GM18517 (cell line): ENCODE data around the gene RD3L.
A peak's percentile ranks its signal among the peaks of the same experiment; 100 is the strongest.
"Not testable (repeated sequence)": the region's sequence is repeated elsewhere in the genome, so short reads cannot be mapped to it uniquely, and the experiment has no call there.

Source experiments
- ATAC-seq: cut with Tn5 transposase; IDR thresholded peaks from one replicate; pipeline ENCODE4 v1.9.1; 2021; ENCODE audit warnings: mild to moderate bottlenecking, moderate library complexity; ENCODE audit not compliant: unreplicated experiment

RD3L gene

DNA sequence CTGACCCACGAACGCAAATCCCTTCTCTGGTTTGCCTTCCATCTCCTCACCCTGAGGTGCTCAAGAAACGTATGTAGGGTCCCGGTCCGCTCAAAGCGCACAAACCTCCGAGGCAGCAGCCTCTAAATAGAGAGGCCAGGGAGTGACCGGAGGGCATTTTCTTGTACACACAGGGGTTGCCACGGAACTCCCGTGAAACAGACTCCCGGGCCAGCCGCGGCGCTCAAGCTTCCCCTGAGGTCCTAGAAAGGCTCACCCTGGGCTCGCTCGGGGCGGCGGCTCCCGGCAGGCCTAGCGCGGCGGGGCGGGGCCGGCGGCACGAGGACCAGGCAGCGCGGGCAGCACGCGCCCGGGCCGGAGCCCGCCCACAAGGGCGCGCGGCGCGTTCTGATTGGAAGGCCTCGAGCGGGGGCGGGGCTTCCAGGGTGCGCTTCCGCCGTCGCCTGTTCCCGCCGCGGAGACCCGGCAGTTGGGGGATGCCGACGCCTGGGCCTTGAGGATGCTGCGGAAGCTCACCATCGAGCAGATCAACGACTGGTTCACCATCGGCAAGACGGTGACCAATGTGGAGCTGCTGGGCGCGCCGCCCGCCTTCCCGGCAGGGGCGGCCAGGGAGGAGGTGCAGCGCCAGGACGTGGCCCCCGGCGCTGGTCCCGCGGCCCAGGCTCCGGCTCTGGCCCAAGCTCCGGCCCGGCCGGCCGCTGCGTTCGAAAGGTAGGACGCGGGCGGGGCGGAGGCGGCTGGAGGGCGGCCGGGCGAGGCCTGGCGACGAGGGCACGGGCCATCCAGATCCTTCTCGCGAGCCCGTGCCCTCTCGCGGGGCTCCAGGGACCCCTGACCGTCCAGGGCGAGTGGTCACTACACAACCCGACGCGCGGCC is 14.1 kb downstream of the RD3L start, which contains the start of gene TDRD9:
TSS of gene TDRD9 (plus strand) at position 446 of the 880 bp plus-strand sequence. CDS start at position 500, 54 bp downstream.
- ATAC-seq: no peak

DNA sequence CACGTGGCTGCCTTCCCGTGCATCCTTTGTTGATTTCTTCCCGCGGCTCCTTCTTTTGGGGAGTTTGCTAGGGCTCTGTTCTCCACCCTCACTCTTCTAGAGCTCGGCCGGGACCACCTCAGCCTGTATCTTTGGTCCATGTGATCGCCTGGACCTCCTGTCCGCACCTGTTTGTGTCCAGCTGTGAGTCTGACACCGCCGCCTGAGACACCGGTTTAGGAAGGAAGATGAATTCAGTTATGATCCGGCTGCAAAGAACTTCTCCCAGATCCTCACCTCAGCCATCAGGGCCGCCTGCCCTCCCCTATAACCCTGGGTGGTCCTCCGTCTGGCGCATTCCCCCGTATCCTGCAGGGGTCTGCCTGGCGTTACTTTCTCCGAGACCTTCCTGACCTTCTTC is 14.8 kb downstream of the RD3L start:
- no peak for ATAC-seq

DNA sequence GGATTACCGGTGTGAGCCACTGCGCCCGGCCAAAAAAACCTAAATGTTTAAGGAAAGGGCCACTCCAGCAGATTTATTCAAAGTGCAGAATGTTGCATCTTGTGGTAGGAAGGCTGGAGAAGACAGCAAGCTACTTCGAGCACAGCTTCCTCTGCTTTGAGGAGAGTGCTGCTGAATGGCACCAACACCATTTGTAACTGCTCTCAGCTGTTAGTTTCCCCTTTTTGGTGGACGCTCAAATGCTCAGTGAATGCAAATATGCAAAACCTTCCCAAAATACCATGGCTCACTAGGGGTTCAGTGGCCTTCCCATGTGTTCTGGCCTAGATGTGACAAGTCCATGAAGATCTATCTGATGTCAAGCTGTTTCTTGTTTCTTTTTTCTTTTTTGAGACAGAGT is 17.0 kb downstream of the RD3L start:
- no peak for ATAC-seq

DNA sequence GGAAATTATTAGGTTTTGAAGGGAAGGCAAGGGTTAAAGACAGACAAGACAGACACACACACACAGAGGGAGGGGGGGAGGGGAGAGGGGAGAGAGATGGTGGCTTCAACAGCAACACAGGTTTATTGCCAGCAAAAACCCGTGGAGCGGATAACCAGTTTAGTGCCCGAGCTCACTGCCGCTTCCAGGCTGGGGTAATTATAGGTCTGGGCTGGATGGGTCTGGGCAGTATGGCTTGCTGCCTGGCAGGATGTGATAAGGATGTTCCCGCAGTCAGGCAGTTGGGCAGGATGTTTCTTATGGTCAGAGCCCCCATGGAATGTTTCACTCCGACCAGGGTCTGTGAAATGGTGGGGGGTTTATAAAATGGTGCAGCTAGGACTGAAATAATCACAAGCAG is 18.5 kb downstream of the RD3L start:
- no peak for ATAC-seq

DNA sequence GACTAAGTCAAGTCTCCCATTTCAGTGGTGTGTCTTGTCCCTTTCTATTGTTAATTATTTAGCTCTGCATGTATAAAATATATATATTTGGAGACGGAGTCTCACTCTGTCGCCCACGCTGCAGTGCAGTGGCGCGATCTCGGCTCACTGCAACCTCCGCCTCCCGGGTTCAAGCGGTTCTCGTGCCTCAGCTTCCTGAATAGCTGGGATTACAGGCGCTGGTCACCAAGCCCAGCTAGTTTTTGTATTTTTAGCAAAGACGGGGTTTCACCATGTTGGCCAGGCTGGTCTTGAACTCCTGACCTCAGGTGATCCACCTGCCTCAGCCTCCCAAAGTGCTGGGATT is 20.5 kb downstream of the RD3L start:
- ATAC-seq: not testable (repeated sequence)

DNA sequence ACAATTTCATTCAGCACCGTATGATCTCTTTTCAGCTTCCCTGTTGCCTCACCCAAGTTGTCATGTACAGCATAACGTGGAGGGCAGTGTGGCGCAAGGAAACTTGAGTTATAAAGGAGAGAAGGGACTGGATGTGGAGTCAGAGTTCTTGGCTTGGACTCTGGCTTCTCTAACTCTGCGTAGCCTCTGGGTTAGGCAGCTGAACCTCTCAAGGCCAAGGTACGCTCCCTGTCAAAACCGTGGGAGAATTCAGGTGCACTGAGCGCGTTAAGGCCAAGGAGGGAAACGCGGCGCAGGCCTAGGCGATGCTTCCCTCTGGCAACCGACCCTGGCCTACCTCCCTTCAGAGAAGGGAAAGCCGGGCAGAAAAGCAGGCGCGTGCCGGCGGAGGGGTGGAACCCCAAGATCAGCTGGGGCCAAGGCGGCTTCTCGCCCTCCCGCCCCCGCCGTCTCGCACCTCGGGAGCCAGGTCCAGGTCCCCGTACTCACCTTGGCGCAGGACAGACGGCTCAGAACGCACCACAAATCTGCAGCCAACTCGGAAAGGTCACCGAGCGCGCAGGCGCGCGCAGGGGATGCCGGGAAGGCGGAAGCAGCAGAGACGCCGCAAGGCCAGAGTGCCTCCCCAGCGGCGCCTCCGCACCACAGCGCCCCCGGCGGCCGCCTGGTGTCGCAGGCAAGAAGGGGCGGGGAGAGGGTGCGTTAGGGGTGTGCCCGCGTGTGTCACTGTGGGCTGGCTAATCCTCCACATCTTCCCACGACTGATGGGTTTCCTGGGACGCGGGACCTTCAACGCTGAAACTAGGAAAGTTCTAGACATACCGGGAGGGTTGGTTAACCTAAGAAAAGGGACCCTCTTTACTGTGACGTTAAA is 21.1 kb downstream of the RD3L start:
- ATAC-seq: peak; percentile 79

DNA sequence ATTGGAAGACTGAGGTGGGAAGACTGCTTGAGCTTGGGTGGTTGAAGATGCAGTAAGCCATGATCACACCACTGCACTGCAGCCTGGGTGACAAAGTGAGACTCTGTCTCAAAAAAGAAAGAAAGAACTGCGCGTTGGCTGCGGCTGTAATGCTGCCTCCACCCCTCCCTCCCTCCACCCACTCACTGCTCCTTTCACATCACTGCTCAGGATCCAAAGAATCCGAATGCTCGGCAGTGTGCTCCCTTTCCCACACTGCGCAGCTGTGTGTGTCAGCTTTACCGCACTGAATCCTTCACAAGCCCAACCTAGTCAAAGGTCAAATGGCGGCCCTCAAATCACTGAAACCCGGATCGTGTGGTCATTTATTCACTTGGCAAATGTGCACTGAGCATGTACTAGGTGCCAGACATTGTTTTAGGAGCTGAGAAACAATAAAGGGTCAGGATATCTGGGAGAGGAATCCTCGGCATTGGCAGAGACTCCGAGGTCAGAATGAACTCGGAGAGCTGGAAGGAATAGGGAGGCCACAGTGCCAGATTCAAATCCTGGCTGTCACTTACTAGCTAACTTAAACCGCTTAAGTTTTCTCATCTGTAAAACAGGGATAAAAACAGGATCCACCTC is 25.6 kb downstream of the RD3L start:
- no peak for ATAC-seq

DNA sequence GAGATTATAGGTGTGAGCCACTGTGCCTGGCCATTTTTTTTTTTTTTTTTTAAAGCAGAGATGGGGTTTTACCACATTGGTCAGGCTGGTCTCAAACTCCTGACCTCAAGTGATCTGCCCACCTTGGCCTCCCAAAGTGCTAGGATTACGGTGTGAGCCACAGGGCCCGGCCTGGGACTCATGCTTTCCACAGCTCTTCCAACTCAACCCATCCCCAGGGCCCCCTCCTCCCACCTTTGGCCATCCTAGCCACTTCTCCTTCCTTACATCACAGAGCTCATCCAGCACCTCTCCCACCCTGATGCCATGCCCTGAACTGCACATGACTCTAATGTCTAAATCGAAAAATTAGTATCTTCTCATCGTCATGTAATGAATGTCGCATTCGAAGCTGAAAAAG is 26.7 kb downstream of the RD3L start:
- ATAC-seq: no peak

DNA sequence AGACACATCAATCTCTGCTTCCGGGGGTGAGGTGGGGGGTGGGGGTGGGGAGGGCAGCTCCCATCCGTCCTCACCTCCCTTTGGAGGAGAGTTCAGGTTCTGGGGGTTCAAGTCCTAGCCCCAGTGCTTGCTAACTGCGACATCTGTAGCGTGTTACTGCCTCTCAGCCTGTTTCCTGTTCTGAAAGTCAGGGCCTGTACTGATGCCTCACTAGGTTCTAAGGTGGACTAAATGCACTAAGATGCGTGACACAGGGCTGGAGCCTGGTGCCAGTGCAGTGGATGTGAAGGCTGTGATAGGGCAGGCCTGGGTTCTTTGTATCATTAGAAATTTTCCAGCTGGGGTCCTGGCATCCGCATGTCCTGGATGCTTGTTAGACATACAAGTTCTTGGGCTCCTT is 31.3 kb downstream of the RD3L start:
- no peak for ATAC-seq

DNA sequence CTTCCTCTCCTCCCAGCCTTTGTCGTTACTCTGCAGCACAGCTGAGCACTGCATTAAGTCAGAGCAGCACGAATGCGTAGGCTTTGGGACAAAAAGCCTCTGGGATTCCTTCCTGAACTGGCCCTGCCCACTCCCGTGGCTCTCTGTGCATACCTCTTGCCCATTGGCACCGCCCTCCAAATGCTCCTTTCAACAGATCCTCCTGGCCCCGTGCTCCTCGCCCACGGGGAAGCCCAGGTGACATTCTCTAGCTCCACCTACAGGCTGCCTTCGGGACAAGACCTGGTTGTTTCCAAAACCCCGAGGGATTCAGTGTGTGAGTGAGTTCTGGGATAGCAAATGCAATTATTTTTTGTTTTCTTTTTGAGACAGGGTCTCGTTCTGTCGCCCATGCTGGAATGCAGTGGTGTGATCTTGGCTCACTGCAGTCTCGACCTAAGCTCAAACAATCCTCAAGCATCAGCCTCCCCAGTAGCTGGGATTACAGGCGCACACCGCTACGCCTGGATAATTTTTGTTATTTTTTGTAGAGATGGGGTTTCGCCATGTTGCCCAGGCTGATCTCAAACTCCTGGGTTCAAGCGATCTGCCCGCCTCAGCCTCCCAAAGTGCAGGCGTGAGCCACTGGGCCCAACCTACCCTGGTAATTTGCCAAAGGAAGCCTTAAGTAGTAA is 31.9 kb downstream of the RD3L start:
- ATAC-seq: no peak

DNA sequence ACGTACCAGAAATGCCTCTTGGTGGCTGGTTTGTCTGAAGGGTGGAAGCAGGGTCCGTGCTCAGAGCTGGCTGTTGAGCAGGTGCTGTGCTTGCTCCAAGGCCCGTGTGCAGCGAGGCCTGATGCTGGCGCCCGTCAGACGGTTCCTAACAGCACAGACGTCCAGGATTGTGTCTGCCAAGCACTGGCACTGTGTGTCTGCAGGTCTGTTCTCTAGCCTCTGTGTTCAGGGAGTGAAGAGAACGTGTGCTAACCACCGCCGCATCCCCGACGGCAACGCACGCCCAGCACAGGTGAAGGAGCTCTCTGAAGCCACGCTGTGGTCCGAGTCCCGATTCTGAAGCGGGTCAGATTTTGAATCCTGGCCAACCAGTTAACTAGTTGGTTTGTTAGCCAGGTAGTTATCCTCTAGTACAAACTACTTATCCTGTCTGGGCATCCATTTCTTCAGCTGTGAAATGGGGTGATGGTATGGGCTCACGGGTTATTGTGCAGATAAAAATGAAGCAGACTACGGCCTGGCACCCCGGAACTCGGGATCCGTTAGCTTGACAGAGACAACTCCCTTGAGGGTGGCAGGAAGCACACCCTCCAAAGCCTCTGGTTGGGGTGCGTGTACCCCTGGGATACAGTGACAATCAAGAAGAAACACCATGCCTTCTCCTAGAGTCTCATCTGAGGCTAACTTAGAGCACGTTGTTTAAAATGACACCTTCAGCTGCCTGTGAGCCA is 32.6 kb downstream of the RD3L start:
- no peak for ATAC-seq

DNA sequence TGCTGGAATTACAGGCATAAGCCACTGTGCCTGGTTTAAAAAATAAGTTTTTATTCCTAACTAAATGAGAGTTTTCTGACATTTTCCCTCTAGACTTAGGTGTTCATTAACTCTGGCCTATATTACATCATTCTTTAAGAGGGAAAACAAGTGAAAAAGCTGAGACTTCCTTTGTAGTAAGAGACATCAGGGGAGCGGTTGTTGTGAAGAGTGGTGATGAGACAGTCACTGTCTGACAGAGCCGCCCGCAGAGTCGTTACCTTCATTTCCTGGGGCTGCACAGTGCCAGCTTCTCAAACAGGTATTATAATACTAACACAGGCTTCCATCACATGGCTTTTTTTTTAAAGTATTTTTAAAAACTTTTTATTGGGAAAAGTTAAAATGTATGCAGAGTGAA is 33.7 kb downstream of the RD3L start:
- no peak for ATAC-seq

DNA sequence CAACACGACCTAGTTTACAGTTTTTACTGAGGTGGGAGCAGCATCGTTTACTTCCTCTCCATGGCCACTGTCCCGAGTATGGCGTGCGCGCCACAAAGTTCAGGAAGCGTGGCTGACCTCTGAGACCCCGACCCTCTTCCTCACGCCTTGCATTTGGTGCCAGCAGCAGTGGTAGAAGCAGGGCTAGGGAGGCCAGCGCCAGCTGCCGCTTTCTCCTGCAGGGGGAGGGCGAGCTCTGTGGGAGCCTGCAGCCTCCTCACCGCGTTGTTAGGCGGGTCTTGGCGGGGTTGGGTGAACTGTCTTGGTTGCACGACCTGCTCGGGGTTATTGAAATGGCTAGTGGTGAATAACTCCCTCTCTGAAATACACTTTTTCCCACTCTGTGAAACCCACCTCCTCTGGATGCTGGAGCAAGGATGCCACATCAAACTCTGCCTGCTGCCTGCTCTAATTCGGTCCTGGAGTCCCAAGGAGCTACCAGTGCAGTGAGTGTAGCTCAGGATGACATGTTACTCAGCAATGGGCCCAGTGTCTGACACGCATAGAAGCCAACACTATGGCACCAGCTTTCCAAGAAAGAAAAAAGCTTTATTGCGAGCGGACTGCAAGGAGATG is 36.4 kb downstream of the RD3L start:
- ATAC-seq: no peak

DNA sequence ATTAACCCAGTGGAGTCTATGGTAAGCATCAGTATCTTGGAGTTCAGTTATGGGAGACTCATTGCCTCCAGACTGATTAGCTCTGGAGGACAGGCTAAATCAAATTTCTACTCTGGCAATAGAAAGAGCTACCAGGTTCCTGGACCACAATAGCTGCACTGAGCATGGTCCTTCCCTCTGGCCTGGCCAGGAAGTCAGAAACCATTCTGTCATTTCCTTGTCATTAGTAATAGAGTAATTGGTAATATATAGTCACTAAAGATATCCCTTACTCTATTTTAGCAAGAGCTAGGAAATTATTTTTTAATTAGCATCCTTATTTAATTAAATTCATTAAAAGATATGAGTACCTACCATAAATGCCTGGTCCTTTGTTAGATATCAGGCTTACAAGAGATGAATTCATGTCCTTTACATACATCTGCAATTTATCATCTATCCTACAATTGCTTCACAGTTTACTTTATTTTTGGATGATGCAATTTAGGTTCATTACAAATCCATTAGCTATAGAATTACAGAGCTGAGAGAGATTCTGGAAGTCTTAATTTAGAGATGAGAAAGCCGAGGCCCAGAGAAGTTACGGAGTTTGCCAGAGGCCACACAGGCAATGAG is 37.7 kb downstream of the RD3L start:
- ATAC-seq: no peak

DNA sequence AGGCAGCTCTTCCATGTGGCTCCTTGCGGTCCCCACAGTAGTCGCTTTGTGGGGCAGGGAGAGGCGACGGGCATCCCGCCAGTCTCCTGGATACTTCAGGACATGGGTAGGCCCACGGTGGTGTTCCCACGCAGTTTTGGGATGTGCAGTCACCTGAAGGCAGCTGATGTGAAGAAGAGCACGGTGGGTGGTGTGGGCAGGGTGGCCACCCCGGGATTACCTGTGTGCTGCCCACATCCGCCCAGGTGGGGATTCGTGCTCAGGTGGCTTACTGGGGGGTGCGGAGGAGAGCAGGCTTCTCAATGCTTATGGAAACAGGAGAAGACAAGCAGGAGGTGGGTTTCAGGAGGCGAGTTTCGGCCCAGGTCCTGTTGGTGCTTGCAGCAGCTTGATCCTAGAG is 42.5 kb downstream of the RD3L start:
- no peak for ATAC-seq

DNA sequence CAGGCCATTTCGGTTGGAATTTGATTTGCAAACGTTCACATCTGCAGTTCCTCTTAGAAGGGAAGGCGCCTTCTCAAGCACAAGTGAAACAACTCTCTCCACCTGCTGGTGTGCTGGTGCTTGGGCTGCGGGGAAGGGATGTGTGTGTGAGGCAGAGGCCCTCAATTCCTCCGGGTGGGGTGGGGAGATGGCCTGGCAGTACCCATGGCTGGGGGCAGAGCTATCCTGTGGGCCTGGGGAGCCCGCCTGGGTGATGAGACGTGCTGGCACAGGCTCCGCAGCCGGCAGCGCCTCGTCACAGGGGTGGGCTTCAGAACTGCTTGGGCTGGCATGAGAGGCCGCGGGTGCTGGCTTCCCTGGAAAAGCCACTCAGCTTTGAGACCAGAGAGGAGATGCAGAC is 43.0 kb downstream of the RD3L start:
- ATAC-seq: no peak

DNA sequence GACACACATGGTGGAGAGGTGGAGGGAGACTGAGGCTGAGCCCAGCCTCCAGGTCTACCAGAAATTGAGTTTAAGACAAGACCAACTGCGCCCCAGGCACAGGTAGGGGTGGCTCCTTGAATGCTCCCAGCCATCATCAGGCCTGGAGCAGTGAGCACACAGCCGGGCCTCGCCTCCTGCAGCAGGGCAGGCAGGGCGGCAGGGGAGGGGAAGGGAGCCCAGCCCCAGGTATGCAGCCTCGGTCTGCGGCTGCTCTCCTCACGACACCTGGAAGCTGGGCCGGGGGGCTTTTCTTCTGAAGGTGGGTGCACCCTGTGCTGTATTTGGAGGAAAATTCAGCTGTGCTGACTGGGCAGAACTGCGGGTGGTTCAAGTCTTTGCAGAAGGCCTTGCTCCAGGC is 43.6 kb downstream of the RD3L start:
- ATAC-seq: no peak

DNA sequence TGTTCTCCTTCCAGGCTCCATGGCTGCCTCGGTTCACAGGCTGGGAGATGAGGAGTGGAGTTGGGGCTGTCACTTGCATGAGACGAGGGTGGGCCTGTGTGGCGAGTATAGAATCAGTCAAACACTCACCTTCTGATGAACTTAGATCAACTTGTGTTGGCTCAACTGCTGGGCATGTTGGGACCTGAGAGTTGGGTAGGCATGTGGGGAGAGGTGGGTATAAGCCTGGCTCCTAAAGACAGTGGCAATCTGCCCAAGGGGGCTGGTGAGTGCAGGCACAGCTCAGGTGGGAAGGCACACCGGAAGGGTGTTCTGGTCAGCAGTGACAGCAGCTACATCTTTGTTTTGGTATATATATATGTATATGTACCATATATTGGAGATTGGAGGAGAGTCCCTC is 44.1 kb downstream of the RD3L start:
- ATAC-seq: no peak
